ENCODE results near the gene RPL13A. TPM values are rescaled to one million over a fixed set of nuclear protein-coding genes. Genes with fewer than 3 reads are reported as not detected.

RPL13A gene
- total and polyA plus RNA-seq, 2 experiments from 2014 or later, result 2,105 to 2,412 TPM

GRCh38 chr19:49475995-49476880 lies 11.2 kb upstream of the RPL13A start:
- Mint-ChIP-seq H3K4me3 (peak overlapping the region; percentile 57), H3K4me1 (peaks cover 17% of the 10 kb centered on the region)
- no peak for TF ChIP-seq REST (IDR thresholded peaks at IDR 0.05; ENCODE audit: unreplicated experiment)
- no peak for TF ChIP-seq NANOG (IDR thresholded peaks at IDR 0.05; ENCODE audit: borderline replicate concordance)
- peak; percentile 86 for TF ChIP-seq ZNF331 (CRISPR knock-in tag; IDR thresholded peaks at IDR 0.05; ENCODE audit: low read depth)
- TF ChIP-seq EZH2phosphoT487 (IDR thresholded peaks at IDR 0.05; ENCODE audit: unreplicated experiment), result no peak
- no peak for TF ChIP-seq ZNF114 (CRISPR knock-in tag; IDR thresholded peaks at IDR 0.05)
- no peak for TF ChIP-seq EZH2 (IDR thresholded peaks at IDR 0.05; ENCODE audit: low read depth, unreplicated experiment)
- TF ChIP-seq STAT1 (IDR thresholded peaks at IDR 0.05; ENCODE audit: unreplicated experiment), result no peak
- no peak for TF ChIP-seq JUNB (IDR thresholded peaks at IDR 0.05; ENCODE audit: unreplicated experiment)
- TF ChIP-seq POLR2AphosphoS5 (IDR thresholded peaks at IDR 0.05; ENCODE audit: low read depth), result no peak
- TF ChIP-seq ETS1 (IDR thresholded peaks at IDR 0.05), result no peak
- peak; percentile 70 to 83 for TF ChIP-seq CTCF (conservative IDR thresholded peaks at IDR 0.05; ENCODE audit: low read depth in 2 of 2)
- TF ChIP-seq CREB1 (CRISPR knock-in tag; IDR thresholded peaks at IDR 0.05; ENCODE audit: low read depth), result peak; percentile 27; the same call in 1 of the 2 replicates
- TF ChIP-seq ZNF462 (CRISPR knock-in tag; IDR thresholded peaks at IDR 0.05), result no peak

More at GRCh38 chr19:49475995-49476880, 11.2 kb upstream of the RPL13A start:
- H3K27ac ChIP-seq (ENCODE audit: low read depth), result no peak overlapping the region
- peak overlapping the region; percentile 95 for H2AFZ ChIP-seq
- H3K27me3 Mint-ChIP-seq (ENCODE audit: insufficient read depth, low read depth, poor library complexity), result peaks cover 21% of the 10 kb centered on the region
- peaks cover 18% of the 10 kb centered on the region; the same call in 1 of the 2 replicates for H3F3A ChIP-seq (replicated peaks; ENCODE audit: low read depth)
- peak overlapping the region; percentile 38 for H3K4me3 ChIP-seq
- DNase-seq (ENCODE audit: low spot score) (peak; percentile 98), ATAC-seq (peak; percentile 86)
- peaks cover 5% of the 10 kb centered on the region; the same call in 1 of the 2 replicates for H3K4me1 ChIP-seq (ENCODE audit: insufficient read depth)
- H3K36me3 ChIP-seq (ENCODE audit: insufficient read depth), result no peaks in the 10 kb centered on the region
- H3K27ac Mint-ChIP-seq, result peak overlapping the region; percentile 75
- no peaks in the 10 kb centered on the region for H3K79me2 ChIP-seq (replicated peaks; ENCODE audit: insufficient read depth)
- H3K9me2 ChIP-seq (ENCODE audit: insufficient read depth), result no peaks in the 10 kb centered on the region
- H3K9me3 Mint-ChIP-seq, result peaks cover 3% of the 10 kb centered on the region; the same call in 2 of the 3 replicates
- H3K36me3 Mint-ChIP-seq (ENCODE audit: low read depth), result peaks cover 2% of the 10 kb centered on the region; the same call in 1 of the 3 replicates
- no peaks in the 10 kb centered on the region; the same call in 1 of the 2 replicates for H3K27me3 ChIP-seq (ENCODE audit: insufficient read depth)
- peak overlapping the region; percentile 69 for H3K4me2 ChIP-seq
- H4K20me1 ChIP-seq (replicated peaks; ENCODE audit: insufficient read depth), result no peaks in the 10 kb centered on the region

All from GM23338 (cell line).